ENCODE results near the gene S100A7A.

S100A7A gene

DNA sequence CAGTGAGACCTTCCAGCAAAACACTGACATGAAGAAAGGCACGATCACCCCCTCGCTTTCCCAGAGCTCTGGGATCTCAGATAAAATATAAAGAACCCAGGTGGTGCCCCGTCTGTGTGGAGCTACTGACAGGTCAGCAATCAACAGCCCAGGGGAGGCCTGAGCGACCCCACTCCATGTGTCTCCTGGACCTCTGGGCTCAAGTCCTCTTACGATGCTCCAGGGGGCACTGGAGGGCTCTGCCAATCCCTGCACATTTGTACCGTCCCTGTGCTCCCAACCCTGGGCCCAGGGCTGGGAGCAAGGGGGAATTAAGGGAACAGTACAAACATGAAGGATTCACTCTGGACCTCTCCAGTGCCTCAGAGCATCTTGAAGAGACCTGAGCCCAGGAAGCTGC, 12.5 kb downstream of the S100A7A start:
- TF ChIP-seq, protein P1, sequence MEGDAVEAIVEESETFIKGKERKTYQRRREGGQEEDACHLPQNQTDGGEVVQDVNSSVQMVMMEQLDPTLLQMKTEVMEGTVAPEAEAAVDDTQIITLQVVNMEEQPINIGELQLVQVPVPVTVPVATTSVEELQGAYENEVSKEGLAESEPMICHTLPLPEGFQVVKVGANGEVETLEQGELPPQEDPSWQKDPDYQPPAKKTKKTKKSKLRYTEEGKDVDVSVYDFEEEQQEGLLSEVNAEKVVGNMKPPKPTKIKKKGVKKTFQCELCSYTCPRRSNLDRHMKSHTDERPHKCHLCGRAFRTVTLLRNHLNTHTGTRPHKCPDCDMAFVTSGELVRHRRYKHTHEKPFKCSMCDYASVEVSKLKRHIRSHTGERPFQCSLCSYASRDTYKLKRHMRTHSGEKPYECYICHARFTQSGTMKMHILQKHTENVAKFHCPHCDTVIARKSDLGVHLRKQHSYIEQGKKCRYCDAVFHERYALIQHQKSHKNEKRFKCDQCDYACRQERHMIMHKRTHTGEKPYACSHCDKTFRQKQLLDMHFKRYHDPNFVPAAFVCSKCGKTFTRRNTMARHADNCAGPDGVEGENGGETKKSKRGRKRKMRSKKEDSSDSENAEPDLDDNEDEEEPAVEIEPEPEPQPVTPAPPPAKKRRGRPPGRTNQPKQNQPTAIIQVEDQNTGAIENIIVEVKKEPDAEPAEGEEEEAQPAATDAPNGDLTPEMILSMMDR (conservative IDR thresholded peaks at IDR 0.05; ENCODE audit: low read depth, low read length): no peak
- no peak overlapping the region for H3K4me3 ChIP-seq (ENCODE audit: low read length)
- DNase-seq (ENCODE audit: low read depth): no peak

DNA sequence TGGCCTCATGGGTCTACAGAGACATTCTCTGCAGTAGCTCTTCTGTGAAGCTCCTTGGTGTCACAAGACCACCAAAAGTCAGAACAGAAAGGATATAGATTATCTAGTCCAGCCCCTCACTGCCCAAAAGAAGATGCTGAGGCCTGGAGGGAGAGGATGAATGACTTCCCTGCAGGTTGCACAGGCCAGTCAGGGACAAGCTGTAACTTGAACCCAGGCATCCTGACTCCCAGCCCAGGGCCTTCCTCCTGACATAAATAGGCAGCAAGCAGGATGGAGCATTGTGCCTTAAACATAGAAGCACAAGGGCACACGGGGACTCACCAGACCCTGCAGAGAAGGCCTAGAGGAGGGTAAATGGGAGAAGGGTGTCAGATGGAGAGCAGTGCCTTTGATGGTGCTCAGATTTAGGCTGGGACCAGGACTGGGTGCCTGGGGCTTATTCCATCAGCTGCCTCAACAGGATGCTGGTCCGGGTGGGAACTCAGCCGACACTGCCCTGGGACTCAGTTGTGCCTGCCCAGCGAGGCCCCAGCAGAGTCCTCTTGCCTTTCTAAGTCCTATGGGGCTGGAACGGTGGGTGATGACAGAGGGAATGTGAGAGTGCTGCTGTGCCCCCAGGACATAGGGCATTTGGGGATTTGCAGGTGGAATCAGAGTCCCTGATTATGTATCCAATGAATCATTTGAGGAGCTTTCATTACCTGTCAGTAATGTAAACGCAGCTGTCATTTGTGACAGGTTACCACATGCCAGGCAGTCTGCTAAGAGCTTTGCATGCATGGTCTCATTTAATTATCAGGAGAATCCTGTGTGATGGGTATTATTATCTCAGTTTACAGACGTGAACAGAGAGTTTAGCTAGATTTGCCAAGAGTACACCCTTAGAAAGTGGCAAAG, 13.2 kb downstream of the S100A7A start:
- no peak for DNase-seq (ENCODE audit: low read depth)
- no peak overlapping the region for H3K4me3 ChIP-seq (ENCODE audit: low read length)
- TF ChIP-seq, protein P1 (conservative IDR thresholded peaks at IDR 0.05; ENCODE audit: low read depth, low read length): no peak

DNA sequence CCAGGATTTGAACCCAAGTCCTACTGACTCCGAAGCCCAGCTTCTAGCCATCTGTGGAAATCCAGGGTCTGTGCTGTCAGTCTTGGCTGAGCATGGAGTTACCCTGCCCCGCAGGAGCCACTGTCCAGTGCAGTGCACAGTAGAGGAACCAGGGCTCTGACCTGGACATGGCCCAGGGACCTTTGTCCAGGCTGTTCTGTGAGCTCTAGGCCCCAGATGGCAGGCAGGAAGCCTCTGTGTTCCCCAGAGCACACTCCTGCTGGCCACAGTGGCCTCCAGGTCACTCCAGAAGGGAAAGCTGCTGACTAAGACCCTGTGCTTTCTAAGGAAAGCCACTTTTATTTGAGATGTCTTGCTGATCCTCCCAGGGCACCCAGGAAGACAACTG, 13.8 kb downstream of the S100A7A start:
- no peak overlapping the region for H3K4me3 ChIP-seq (ENCODE audit: low read length)
- TF ChIP-seq, protein P1 (conservative IDR thresholded peaks at IDR 0.05; ENCODE audit: low read depth, low read length): no peak
- DNase-seq (ENCODE audit: low read depth): no peak

DNA sequence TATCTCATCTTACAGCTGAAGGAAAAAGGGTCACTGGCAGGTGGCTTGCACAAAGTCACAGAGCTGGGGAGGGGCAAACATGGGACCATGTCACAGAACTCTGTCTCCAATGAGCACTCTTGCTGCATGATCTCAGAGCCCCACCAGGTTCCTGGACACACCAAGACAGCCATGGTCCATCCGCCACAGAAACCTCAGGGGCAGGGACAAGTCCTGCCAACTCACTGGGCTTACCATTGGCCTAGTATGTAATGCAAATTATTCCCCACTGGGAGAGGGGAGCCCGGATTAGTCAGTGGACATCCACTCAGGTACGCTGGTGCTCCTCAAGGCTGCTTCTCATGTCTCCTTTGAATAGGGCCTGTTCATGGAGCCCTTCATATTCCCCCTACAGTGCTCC, 14.2 kb downstream of the S100A7A start:
- DNase-seq (ENCODE audit: low read depth): no peak
- TF ChIP-seq, protein P1 (conservative IDR thresholded peaks at IDR 0.05; ENCODE audit: low read depth, low read length): no peak
- H3K4me3 ChIP-seq (ENCODE audit: low read length): no peak overlapping the region

DNA sequence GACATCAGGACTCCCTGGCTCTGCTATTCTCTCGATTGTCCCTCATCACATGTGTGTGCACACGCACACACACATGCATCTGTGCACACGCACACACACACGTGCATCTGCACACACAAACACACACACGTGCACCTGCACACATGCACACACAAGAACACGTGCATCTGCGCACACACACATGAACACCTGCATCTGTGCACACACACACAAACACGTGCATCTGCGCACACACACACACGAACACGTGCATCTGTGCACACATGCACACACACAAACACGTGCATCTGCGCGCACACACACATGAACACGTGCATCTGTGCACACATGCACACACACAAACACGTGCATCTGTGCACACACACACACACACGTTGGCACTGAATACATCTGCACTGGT, 14.7 kb downstream of the S100A7A start:
- TF ChIP-seq, protein P1 (conservative IDR thresholded peaks at IDR 0.05; ENCODE audit: low read depth, low read length): no peak
- no peak for DNase-seq (ENCODE audit: low read depth)
- no peak overlapping the region for H3K4me3 ChIP-seq (ENCODE audit: low read length)

DNA sequence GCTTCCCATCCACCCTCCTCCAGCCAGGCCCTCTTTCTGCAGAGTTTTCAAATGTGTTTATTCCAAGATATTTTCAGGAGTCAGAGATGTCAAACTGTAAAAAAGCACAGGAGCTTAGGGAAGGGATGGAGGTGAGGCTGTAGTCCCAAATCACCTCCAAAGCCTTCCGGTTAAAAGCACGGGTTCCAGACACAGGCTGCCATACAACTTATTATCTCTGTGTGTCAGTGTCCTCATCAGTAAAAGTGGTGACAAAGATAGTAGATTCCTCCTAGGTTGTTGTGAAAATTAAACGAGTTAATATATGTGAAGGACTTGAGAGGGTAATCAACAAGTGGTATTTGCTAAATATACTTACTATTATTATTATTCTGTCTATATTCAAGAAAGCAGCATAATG, 15.1 kb downstream of the S100A7A start:
- TF ChIP-seq, protein P1 (conservative IDR thresholded peaks at IDR 0.05; ENCODE audit: low read depth, low read length): no peak
- no peak for DNase-seq (ENCODE audit: low read depth)
- H3K4me3 ChIP-seq (ENCODE audit: low read length): no peak overlapping the region

DNA sequence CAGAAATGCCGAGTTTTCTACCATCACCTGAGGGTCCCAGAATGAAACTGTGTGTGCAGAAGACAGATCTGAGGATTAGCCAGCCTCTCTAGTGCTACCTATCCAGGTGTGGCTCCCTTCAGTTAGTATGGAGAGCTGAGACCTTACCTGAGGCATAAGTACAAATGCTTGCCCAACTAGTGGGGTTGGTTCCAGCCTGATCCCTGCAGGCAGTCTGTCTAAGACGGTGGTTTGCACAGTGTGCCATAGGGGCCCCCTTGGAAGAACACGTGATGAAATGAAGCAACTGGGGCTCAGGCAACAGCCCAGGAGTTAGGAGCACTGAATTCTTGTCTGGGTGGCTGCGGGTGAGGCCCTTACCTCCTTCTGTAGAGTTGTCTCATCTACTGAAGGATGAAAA, 15.6 kb downstream of the S100A7A start:
- no peak overlapping the region for H3K4me3 ChIP-seq (ENCODE audit: low read length)
- TF ChIP-seq, protein P1 (conservative IDR thresholded peaks at IDR 0.05; ENCODE audit: low read depth, low read length): no peak

More for the DNA sequence above, 15.6 kb downstream of the S100A7A start:
- no peak for DNase-seq (ENCODE audit: low read depth)
